ENCODE results near the gene RTN4R.
A peak's percentile ranks its signal among the peaks of the same experiment; 100 is the strongest.
"Not testable (repeated sequence)": the region's sequence is repeated elsewhere in the genome, so short reads cannot be mapped to it uniquely, and the experiment has no call there.

RTN4R gene

GRCh38 chr22:20286784-20287423 is 18.8 kb upstream of the RTN4R start:
- DNase-seq (ENCODE audit: low spot score), result not testable (repeated sequence)

GRCh38 chr22:20286312-20286660 is 18.2 kb upstream of the RTN4R start:
- DNase-seq (ENCODE audit: low spot score), result not testable (repeated sequence)

- peak; percentile 42 for DNase-seq (ENCODE audit: low spot score)
Observed at GRCh38 chr22:20285473-20286311, 17.6 kb upstream of the RTN4R start.

- no peak for DNase-seq (ENCODE audit: low spot score)
Observed at GRCh38 chr22:20284471-20285086, 16.5 kb upstream of the RTN4R start.

GRCh38 chr22:20283674-20284066 is 15.6 kb upstream of the RTN4R start:
- no peak for DNase-seq (ENCODE audit: low spot score)

GRCh38 chr22:20282901-20283673 is 15.0 kb upstream of the RTN4R start:
- DNase-seq (ENCODE audit: low spot score), result no peak

- no peak for DNase-seq (ENCODE audit: low spot score)
Observed at GRCh38 chr22:20281891-20282290, 13.8 kb upstream of the RTN4R start.

GRCh38 chr22:20281473-20281872 is 13.4 kb upstream of the RTN4R start:
- not testable (repeated sequence) for DNase-seq (ENCODE audit: low spot score)

GRCh38 chr22:20280866-20281265 is 12.7 kb upstream of the RTN4R start:
- DNase-seq (ENCODE audit: low spot score), result no peak

- not testable (repeated sequence) for DNase-seq (ENCODE audit: low spot score)
Observed at GRCh38 chr22:20280163-20280562, 12.0 kb upstream of the RTN4R start.

GRCh38 chr22:20279662-20280134 is 11.6 kb upstream of the RTN4R start:
- no peak for DNase-seq (ENCODE audit: low spot score)

- DNase-seq (ENCODE audit: low spot score), result not testable (repeated sequence)
Observed at GRCh38 chr22:20278726-20279490, 10.8 kb upstream of the RTN4R start.

GRCh38 chr22:20277936-20278635 is 10.0 kb upstream of the RTN4R start:
- not testable (repeated sequence) for DNase-seq (ENCODE audit: low spot score)

GRCh38 chr22:20276468-20276867 is 8.3 kb upstream of the RTN4R start:
- no peak for DNase-seq (ENCODE audit: low spot score)

- DNase-seq (ENCODE audit: low spot score), result no peak
Observed at GRCh38 chr22:20275836-20276235, 7.7 kb upstream of the RTN4R start.

- DNase-seq (ENCODE audit: low spot score), result not testable (repeated sequence)
Observed at GRCh38 chr22:20275325-20275724, 7.2 kb upstream of the RTN4R start.

- DNase-seq (ENCODE audit: low spot score), result not testable (repeated sequence)
Observed at GRCh38 chr22:20274374-20274773, 6.3 kb upstream of the RTN4R start.

GRCh38 chr22:20273758-20274181 is 5.7 kb upstream of the RTN4R start:
- no peak for DNase-seq (ENCODE audit: low spot score)

- DNase-seq (ENCODE audit: low spot score), result no peak
Observed at GRCh38 chr22:20272700-20273099, 4.6 kb upstream of the RTN4R start.

- DNase-seq (ENCODE audit: low spot score), result no peak
Observed at GRCh38 chr22:20272174-20272573, 4.1 kb upstream of the RTN4R start.

Measured in LoVo (cell line).